Hepatocyte (in vitro differentiated cells): ENCODE measurements around the gene CRELD2.

Experiments used
- EZH2 ChIP-seq: fragments of 200-600 bp; sonication (generic); IDR thresholded peaks from 2 replicates; pipeline ENCODE4 v1.6.1; 2016; ENCODE audit warnings: antibody characterized with exemption, mild to moderate bottlenecking, borderline replicate concordance
- EZH2phosphoT487 ChIP-seq: fragments of 200-600 bp; sonication (generic); IDR thresholded peaks from one replicate; pipeline ENCODE4 v1.6.1; 2018; ENCODE audit warnings: antibody characterized with exemption, mild to moderate bottlenecking, low read depth, moderate library complexity; ENCODE audit not compliant: unreplicated experiment, severe bottlenecking
- TF ChIP-seq, protein P1 (sequence below): fragments of 200-600 bp; sonication (generic); IDR thresholded peaks from 2 replicates; pipeline ENCODE4 v1.5.1; 2016; ENCODE audit warnings: antibody characterized with exemption, mild to moderate bottlenecking; ENCODE audit not compliant: poor library complexity

DNA sequence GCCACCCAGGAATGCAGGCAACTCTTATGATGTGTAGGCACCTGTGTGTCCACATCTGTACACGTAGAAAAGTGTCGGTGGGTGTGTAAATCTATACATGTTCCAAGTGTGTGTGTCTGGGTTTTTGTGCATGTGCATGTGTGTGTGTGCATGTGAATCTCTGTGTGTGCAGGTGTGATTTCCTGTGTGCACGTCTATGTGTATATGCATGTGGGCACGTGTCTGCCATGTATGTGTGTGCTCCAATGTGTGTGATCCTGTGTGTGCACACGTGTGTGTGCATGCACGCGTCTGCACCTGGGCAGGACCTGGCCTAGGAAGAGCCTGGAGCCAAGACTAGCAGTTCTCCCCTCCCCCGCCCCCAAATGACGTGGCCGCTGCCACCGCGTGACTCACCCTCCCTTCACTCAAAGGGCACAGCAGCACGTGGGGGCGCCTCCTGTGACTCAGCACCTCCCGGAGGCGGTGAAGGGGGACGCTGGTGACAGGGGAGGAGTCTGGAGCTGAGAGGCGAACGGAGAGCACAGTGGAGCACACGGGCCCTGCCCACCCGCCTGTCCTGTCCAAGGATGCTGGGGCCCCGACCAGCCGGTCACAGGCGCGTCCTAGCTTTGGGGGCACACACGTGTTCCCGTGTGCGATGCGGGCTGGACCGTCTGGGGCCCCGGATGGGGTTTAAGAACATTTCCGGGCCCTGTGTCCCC is 52.2 kb downstream of the CRELD2 start:
- TF ChIP-seq, protein P1, sequence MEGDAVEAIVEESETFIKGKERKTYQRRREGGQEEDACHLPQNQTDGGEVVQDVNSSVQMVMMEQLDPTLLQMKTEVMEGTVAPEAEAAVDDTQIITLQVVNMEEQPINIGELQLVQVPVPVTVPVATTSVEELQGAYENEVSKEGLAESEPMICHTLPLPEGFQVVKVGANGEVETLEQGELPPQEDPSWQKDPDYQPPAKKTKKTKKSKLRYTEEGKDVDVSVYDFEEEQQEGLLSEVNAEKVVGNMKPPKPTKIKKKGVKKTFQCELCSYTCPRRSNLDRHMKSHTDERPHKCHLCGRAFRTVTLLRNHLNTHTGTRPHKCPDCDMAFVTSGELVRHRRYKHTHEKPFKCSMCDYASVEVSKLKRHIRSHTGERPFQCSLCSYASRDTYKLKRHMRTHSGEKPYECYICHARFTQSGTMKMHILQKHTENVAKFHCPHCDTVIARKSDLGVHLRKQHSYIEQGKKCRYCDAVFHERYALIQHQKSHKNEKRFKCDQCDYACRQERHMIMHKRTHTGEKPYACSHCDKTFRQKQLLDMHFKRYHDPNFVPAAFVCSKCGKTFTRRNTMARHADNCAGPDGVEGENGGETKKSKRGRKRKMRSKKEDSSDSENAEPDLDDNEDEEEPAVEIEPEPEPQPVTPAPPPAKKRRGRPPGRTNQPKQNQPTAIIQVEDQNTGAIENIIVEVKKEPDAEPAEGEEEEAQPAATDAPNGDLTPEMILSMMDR = no peak
- no peak for TF ChIP-seq EZH2
- no peak for TF ChIP-seq EZH2phosphoT487
